GM21447 (cell line): Measurements from ENCODE around the gene FBXO24.

ENCODE experiments used
- ATAC-seq: cut with Tn5 transposase; IDR thresholded peaks from one replicate; pipeline ENCODE4 v1.9.1; 2021; ENCODE audit not compliant: unreplicated experiment

The FBXO24 gene

DNA sequence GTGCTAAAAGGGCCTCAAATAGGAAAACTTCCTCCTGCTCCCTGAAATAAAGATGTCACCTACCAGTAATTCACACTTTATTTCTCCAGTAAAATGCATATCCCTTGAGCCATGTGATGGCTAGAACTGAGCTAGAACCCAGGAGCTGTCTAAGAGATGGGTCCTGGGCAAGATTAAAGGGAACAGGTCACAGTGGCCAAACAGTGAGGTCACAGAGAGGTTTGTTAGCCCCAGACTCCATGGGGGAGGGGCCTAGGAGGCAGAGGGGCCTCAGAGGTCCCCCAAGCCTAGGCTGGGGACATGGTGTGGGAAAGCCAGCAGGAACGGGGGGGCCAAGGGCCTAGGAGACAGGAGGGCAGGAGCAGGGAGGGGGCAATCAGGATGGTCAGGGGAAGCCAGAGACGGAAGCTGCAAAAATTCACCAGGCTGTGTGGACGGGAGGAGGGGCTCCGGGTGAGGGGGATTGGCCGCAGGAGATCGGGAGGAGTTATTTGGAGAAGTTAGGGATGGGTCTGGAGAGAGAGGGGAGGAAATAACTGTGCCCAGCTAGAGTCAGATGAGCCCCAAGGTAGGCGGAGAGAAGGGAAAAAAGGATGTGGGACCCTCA, 3.3 kb downstream of the FBXO24 start:
- ATAC-seq, result no peak

DNA sequence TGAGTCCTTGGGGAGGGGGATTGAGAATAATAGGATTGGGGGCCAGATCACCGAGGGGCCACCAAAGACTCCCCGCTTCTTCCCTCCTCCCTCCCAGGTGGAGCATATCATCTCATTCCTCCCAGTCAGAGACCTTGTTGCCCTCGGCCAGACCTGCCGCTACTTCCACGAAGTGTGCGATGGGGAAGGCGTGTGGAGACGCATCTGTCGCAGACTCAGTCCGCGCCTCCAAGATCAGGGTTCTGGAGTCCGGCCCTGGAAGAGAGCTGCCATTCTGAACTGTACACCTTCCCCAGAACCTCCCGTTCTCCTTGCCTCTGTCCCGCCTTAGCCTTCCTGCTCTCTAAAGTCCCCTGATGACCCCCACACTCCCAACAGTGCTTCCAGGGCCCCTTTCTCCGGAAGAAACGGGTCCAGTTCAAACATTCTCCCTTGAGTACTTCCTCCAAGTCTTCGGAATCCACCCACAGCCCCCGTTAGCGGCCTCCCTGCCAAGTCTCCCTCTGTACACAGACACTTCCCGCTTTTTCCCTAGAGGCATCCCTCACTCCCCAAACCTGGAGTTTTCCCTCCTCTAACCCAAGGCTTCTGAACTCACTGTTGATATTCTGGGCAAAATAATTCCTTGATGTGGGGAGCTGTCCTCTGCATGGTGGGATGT, 4.1 kb downstream of the FBXO24 start:
- no peak for ATAC-seq

DNA sequence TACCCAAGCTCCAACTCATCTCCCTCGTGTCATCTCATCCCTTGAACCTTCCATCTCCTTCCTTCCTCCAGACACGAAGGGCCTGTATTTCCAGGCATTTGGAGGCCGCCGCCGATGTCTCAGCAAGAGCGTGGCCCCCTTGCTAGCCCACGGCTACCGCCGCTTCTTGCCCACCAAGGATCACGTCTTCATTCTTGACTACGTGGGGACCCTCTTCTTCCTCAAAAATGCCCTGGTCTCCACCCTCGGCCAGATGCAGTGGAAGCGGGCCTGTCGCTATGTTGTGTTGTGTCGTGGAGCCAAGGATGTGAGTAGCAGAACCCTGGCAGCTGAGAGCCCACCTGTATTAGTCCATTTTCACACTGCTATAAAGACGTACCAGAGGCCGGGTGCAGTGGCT, 5.5 kb downstream of the FBXO24 start:
- no peak for ATAC-seq

DNA sequence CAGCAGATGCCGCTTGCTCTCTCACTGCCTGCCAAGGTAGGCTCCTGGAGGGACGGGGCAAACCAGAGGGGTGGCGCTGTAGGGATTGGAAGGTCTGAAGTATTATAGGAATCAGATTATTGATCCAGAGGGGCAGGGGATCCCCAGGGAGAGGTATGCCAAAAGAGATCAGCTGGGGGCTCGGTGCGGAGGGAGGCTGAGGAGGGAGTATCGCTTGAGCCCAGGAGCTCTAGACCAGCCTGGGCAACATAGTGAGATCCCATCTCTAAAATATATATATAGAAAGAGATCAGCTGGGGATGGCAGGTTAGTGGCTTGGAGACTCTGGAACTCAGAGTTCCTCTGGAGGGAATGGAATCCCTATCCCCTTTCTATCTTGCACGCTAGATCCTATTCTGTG, 9.1 kb downstream of the FBXO24 start:
- no peak for ATAC-seq

DNA sequence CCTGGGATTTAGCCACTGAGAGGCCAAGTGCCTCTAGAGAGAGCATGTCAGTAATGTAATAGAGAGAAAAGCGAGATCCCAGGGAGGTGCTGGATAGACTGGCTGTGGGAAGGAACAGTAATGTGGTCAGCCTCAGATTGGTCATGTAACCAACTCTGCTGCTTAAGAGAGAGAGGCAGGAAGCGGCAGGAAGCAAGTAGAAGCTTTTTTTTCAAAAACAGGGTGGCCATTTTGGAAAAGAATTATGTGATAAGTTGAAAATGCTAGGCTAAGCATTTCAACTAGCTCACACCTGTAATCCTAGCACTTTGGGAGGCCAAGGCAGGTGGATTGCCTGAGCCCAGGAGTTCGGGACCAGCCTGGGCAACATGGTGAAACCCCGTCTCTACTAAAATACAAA, 12.3 kb downstream of the FBXO24 start:
- no peak for ATAC-seq

DNA sequence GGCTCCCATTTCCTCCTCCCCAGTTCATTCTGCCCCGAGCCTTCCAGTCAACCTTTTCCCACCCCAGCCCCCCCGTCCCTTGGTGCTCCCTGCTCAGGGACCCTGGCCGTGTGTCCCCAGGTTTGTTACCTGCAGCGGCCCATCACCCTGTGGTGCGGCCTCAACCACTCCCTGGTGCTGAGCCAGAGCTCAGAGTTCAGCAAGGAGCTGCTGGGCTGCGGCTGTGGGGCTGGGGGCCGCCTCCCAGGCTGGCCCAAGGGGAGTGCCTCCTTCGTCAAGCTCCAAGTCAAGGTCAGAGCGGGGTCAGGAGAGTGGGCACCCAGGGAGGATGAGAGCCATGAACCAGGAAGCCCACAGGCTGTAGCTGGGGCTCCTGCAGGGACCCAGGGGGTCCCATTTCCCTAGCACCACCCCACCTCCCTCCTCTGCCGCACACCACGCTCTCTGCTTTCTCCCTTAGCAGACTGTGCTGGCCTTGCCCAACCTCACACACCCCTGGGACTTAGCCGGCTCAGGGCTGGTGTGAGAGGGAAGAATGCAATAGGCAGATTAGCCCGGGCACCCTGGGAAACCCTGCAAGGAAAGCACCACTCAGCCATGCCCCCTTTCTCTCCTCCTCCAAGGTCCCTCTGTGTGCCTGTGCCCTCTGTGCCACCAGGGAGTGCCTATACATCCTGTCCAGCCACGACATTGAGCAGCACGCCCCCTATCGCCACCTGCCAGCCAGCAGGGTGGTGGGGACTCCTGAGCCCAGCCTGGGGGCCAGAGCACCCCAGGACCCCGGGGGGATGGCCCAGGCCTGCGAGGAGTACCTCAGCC, 14.0 kb downstream of the FBXO24 start:
- no peak for ATAC-seq

DNA sequence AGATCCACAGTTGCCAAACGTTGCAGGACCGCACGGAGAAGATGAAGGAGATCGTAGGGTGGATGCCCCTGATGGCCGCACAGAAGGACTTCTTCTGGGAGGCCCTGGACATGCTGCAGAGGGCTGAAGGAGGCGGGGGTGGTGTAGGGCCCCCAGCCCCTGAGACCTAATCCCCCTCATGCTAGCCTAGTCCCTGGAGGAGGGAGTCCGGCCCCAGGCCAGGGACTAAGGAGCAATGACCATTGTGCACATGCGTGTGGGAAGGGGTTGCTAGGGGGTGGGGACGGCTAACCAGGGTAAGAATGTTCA, 14.6 kb downstream of the FBXO24 start:
- ATAC-seq, result no peak

DNA sequence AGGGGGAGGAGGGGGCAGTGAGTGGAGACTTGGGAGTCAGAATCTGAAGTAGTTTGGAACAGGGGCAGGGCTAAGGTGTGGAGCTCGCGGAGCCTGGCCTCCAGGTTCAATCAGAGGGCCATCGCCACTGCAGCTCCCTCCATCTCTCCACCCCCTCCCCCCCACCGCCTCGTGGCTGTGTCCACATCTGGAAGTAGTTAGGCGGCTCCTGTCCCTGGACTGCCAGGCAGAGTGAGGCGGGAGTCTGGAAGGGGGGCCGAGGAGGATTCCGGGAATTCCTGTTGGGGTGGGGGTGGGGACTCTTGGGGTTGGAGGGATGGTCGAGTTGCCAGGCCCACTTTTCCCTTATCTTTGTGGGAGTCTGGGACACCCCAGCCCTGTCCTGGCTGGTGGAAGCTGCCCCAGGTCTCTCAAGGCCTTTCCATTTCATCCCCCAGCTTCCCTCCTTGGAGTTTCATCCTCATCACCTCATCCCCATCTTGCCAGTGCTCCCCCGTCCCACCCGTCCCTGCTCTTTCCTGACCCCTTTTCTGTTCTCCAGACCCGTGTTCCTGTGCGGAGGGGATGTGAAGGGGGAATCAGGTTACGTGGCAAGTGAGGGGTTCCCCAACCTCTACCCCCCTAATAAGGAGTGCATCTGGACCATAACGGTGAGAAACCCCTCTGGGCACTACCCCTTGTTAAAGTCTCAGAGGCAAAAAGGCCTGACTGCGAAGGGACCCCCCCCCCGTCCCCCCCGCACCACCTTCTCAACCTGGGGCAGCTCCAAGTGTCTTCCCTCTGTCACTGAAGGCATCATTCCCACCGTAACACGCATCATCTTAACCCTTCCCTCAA, 17.0 kb downstream of the FBXO24 start:
- no peak for ATAC-seq

DNA sequence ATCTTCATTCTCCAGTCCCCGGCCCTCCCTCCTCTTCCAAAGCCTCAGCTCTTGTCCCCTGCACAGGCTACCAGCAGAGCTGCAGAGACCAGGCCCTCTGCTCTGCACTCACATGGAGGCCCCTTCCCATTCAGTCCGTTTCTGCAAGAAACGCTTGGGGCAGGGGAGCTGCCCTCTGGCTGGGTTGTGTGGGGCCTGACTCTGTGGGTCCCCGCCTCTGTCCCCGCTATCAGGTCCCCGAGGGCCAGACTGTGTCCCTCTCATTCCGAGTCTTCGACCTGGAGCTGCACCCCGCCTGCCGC, 17.5 kb downstream of the FBXO24 start:
- ATAC-seq, result peak; percentile 14

DNA sequence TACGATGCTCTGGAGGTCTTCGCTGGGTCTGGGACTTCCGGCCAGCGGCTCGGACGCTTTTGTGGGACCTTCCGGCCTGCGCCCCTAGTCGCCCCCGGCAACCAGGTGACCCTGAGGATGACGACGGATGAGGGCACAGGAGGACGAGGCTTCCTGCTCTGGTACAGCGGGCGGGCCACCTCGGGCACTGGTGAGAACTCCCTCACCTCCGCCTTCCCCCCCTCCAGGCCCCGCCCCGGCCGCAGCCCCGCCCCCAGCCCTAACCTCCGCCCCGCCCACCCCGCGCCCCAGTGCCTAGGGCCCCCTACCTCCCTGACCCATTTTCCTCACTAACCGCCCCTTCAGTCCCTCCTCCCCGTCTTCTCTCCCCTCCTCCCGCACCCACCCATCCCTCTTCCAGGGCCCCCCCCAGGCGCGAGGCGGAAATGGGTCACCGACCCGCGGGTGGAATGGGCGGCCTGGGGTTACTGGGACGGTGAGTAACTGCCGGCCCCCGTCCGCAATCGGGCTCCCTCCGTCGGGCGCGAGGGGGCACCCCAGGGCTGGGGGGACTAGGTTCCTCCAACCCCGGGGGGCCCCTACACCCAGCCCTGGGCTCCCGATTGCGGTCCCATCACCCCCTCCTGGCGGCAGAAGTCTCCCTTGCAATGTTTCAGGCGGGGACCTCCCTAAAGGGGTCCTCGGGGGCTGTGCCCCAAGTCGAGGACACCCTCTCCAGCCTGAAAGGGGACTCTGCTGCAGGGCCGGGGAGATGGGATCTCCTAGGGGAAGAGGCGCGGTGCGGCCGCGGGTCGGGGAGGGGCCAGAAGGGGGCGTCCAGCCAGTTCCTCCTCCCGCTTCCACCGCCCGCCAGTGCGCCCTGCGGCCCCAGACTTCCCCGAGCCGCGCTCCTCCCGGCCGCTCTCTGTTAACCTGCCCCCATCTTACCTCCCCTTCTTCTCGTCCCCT, 18.2 kb downstream of the FBXO24 start:
- ATAC-seq, result peak; percentile 64

DNA sequence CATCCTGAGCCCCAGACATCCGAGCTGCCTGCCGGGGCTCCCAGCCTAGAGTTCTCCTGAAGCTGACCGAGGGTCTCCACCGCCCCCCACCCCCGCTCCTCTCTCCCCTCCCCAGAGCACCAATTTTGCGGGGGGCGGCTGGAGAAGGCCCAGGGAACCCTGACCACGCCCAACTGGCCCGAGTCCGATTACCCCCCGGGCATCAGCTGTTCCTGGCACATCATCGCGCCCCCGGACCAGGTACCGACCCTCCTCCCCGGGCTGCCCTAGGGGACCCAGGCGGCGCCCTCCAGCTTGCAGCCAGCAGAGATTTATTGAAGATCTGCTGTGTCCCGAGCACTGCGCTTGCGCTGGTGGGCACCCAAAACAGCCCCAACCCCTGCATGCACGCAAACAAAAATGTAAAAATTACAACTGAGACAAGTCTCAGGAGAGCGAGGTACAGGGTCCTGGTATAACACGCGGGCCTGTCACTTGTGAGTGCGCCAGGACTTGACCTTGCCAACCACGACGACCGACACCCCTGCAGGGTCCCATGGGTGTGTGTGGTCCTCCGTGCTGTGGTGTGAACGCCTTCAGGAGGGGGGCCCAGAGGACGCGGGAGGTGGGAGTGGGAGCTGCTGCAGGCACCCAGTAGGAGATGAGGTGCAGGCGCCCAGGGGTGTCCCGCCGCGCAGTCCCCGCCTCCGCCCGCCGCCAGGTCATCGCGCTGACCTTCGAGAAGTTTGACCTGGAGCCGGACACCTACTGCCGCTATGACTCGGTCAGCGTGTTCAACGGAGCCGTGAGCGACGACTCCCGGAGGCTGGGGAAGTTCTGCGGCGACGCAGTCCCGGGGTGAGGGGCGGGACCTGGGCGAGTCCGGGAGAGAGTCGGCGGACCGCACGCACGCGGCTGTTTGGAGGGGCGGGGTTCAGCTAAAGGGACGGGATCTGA, 19.1 kb downstream of the FBXO24 start:
- no peak for ATAC-seq

DNA sequence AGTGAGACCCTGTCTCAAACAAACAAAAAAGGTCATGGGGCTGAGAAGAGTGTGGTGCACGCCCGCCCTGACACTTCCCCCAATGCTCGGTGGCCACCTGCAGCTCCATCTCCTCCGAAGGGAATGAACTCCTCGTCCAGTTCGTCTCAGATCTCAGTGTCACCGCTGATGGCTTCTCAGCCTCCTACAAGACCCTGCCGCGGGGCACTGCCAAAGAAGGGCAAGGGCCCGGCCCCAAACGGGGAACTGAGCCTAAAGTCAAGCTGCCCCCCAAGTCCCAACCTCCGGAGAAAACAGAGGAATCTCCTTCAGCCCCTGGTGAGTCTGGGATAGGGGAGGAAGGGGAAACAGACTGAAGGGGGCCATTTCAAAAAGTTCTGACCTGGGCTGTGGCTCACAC, 20.2 kb downstream of the FBXO24 start:
- no peak for ATAC-seq

DNA sequence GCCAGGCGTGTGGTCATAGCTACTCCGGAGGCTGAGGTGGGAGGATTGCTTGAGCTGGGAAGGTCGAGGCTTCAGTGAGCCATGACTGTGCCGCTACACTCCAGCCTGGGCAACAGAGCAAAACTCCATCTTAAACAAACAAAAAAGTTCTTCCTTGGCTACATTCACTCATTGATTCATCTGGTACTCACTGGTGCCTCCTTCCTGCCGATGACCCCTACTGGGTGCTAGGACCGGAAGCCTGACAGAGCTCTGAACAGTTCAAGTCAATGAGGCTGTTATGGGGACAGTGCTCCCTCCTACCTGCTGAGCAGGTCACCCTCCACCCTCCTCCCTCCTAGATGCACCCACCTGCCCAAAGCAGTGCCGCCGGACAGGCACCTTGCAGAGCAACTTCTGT, 21.0 kb downstream of the FBXO24 start:
- ATAC-seq, result no peak

DNA sequence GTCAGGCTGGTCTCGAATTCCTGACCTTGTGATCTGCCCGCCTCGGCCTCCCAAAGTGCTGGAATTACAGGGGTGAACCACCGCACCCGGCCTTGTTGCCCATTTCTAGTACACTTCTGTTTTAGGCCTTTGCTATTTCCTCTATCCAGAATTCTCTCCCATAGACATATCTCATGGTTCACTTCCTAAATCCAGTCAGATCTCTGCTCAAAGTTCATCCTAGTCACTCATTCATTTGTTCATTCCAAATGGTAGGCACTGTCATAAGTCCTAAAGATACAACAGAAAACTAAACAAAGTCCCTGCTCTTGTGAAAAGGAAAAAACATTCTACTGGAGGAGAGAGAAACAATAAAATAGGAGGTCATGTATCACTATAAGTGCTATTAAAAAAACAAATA, 23.8 kb downstream of the FBXO24 start:
- no peak for ATAC-seq

DNA sequence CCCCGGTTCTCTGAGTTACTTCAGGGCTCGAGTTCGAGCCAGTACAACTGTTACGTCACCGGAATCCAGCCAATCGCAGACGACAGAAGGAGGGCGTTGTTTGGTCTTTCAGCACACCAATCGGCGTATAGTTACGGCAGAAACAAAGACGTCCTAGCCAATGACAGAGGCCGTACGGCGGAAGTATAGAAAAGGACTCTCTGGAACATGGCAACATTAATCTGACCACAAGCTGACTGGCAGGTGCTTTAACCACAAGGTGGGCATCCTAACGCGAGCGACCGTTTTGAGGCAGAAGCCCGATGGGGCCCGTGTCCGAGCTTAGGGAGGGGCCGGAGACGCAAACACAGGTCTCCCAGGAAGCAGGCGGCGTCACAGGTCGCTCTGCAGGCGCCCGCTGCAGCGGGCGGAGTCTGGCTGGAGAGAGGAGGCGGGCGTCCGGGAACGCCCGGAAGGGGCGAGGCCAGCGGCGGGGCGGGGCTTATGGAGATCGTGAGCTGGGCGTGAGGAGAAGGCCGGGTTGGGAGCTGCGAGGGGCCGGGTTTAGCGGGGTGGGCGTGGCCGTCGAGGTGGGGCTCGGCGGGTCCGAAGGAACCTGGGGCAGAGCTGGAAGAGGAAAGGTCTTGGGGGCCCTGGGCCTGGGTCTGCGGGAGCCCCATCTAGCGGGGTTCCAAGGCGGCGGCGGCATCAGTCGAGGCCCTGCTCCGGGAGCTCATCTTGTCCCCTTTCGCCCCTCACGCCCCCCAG, 26.0 kb downstream of the FBXO24 start, which contains the start of gene MOSPD3:
TSS of gene MOSPD3 (plus strand) at position 558 of the 747 bp plus-strand sequence. CDS start 252 bp downstream, outside the sequence.
- ATAC-seq, result peak; percentile 92

DNA sequence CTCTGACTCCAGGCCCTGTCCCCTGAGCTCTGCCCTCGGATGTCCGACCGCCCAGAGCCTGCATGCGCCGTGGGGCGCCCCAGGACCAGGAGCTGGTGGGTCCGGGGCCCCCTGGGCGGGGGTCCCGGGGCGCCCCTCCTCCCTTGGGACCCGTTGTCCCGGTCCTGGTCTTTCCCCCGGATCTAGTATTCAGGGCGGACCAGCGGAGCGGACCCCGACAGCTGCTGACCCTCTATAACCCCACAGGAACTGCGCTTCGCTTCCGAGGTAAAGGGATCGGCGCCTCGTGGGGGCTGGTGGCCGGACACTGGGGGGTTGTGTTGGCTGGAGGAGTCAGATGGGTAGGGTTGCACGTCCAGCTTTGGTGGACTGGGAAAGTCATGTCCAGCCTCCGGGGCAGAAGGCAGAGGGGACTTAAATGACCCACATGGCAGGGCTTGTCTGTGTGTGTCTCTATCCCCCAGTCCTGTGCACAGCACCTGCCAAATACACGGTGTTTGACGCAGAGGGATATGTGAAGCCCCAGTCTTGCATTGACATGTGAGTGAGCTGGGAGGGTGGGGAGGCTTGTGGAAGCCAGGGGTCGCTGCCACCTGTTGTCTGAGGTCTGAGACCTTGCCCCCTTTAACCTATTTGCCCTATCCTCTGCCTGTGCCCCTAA, 26.7 kb downstream of the FBXO24 start:
- peak; percentile 10 for ATAC-seq

DNA sequence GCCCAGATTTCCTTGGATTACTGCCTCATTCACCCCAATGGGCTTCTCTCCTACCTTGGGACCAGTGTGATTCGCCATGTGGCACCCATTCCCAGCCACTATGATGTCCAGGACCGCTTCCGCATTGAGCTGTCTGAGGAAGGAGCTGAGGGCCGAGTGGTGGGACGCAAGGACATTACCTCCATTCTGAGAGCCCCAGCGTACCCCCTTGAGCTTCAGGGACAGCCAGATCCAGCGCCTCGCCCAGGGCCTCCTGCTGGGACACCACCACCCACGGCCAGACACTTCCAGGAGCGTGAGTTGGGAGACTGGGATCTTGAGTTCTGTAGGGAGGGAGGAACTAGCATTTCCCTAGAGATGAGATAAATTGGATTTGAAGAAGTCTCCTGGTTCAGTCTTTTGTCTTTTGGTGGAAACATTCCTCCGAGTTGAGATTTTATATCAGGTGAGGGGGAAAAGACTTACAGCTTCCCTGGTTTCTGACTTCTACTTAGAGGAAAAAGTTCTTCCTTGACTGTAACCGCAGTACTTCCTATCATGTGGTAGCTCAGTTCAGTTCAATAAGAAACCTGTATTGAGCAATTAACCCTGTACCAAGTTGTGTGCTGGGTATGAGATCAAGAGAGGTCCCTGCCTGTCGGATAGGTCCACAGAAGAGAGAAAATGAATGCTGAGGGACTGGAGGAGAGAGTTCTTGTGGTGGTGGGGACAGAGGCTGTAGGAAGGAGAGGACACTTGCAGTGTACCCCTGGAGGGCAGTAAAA, 27.5 kb downstream of the FBXO24 start:
- ATAC-seq, result no peak
